ENCODE data around the gene SPIN2A. TPM values are rescaled to one million over a fixed set of nuclear protein-coding genes. Genes with fewer than 3 reads are reported as not detected.

SPIN2A gene
- polyA plus RNA-seq, 3 donors = 0.71 TPM; not detected in 2

- intact Hi-C loops (cut with micrococcal nuclease) = no loop called here
- Histone ChIP-seq H3K27me3 (ENCODE audit: control insufficient read depth in 2 of 2, insufficient read depth in 2 of 2, low read length in 2 of 2) (no peaks in the 10 kb centered on the region), H3K9me3 (replicated peaks in 1 of 2; ENCODE audit: control insufficient read depth in 1 of 2, insufficient read depth in 1 of 2, low read length in 2 of 2) (peaks cover 5 to 7% of the 10 kb centered on the region in 2 donors), H3K9ac (ENCODE audit: insufficient read depth, low read length, poor library complexity, severe bottlenecking) (no peak overlapping the region), H3K4me2 (replicated peaks; ENCODE audit: extremely low read depth, low read length, poor library complexity, severe bottlenecking) (no peak overlapping the region), H4K20me1 (ENCODE audit: insufficient read depth, low read length) (no peaks in the 10 kb centered on the region), H3K27ac (ENCODE audit: low read depth in 1 of 2, low read length in 2 of 2) (no peak overlapping the region), H3K36me3 (replicated peaks in 1 of 2; ENCODE audit: control insufficient read depth in 1 of 2, insufficient read depth in 2 of 2, low read length in 2 of 2) (no peaks in the 10 kb centered on the region), H3K4me3 (replicated peaks in 1 of 3; ENCODE audit: low read depth in 2 of 3, low read length in 3 of 3) (no peak overlapping the region), H2AFZ (ENCODE audit: insufficient read depth, low read depth, low read length, poor library complexity, severe bottlenecking) (no peak overlapping the region), H3K4me1 (ENCODE audit: control insufficient read depth in 1 of 2, insufficient read depth in 2 of 2, low read length in 2 of 2) (no peaks in the 10 kb centered on the region), H3K79me2 (ENCODE audit: insufficient read depth, low read length) (no peaks in the 10 kb centered on the region)
- Mint-ChIP-seq H3K9me3 (peaks cover 6 to 18% (median 10%) of the 10 kb centered on the region in 7 donors), H3K27me3 (ENCODE audit: low read depth in 3 of 3) (no peaks in the 10 kb centered on the region), H3K4me1 (no peaks in the 10 kb centered on the region), H3K36me3 (no peaks in the 10 kb centered on the region), H3K4me3 (no peak overlapping the region), H3K27ac (no peak overlapping the region)
- TF ChIP-seq, protein P1, sequence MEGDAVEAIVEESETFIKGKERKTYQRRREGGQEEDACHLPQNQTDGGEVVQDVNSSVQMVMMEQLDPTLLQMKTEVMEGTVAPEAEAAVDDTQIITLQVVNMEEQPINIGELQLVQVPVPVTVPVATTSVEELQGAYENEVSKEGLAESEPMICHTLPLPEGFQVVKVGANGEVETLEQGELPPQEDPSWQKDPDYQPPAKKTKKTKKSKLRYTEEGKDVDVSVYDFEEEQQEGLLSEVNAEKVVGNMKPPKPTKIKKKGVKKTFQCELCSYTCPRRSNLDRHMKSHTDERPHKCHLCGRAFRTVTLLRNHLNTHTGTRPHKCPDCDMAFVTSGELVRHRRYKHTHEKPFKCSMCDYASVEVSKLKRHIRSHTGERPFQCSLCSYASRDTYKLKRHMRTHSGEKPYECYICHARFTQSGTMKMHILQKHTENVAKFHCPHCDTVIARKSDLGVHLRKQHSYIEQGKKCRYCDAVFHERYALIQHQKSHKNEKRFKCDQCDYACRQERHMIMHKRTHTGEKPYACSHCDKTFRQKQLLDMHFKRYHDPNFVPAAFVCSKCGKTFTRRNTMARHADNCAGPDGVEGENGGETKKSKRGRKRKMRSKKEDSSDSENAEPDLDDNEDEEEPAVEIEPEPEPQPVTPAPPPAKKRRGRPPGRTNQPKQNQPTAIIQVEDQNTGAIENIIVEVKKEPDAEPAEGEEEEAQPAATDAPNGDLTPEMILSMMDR (IDR thresholded peaks at IDR 0.05) = no peak
- DNase-seq = no peak
- WGBS (ENCODE audit: insufficient coverage) = no CpG with 5 or more reads among the region's 1 CpG
Measured at GRCh38 chrX:57177070-57177469, 39.9 kb upstream of the SPIN2A start.

- Histone ChIP-seq H3K27me3 (ENCODE audit: control insufficient read depth in 2 of 2, insufficient read depth in 2 of 2, low read length in 2 of 2) (no peaks in the 10 kb centered on the region), H3K4me1 (ENCODE audit: control insufficient read depth in 1 of 2, insufficient read depth in 2 of 2, low read length in 2 of 2) (no peaks in the 10 kb centered on the region), H2AFZ (ENCODE audit: insufficient read depth, low read depth, low read length, poor library complexity, severe bottlenecking) (no peak overlapping the region), H3K9me3 (replicated peaks in 1 of 2; ENCODE audit: control insufficient read depth in 1 of 2, insufficient read depth in 1 of 2, low read length in 2 of 2) (no peaks in the 10 kb centered on the region), H3K79me2 (ENCODE audit: insufficient read depth, low read length) (no peaks in the 10 kb centered on the region), H3K27ac (ENCODE audit: low read depth in 1 of 2, low read length in 2 of 2) (no peak overlapping the region), H3K4me2 (replicated peaks; ENCODE audit: extremely low read depth, low read length, poor library complexity, severe bottlenecking) (no peak overlapping the region), H4K20me1 (ENCODE audit: insufficient read depth, low read length) (no peaks in the 10 kb centered on the region), H3K4me3 (replicated peaks in 1 of 3; ENCODE audit: low read depth in 2 of 3, low read length in 3 of 3) (no peak overlapping the region), H3K9ac (ENCODE audit: insufficient read depth, low read length, poor library complexity, severe bottlenecking) (no peak overlapping the region), H3K36me3 (replicated peaks in 1 of 2; ENCODE audit: control insufficient read depth in 1 of 2, insufficient read depth in 2 of 2, low read length in 2 of 2) (no peaks in the 10 kb centered on the region)
- no peak for DNase-seq
- Mint-ChIP-seq H3K27me3 (ENCODE audit: low read depth in 3 of 3) (no peaks in the 10 kb centered on the region), H3K4me3 (no peak overlapping the region), H3K9me3 (no peaks in the 10 kb centered on the region), H3K4me1 (no peaks in the 10 kb centered on the region), H3K36me3 (no peaks in the 10 kb centered on the region), H3K27ac (no peak overlapping the region)
- TF ChIP-seq, protein P1 (IDR thresholded peaks at IDR 0.05) = no peak
- intact Hi-C loops (cut with micrococcal nuclease) = no loop called here
- 95% methylated on average over 4 of the region's 6 CpGs for WGBS (ENCODE audit: insufficient coverage)
Measured at GRCh38 chrX:57172544-57172943, 35.3 kb upstream of the SPIN2A start.

Measured in CD14-positive monocyte (primary cell).